Esophagus squamous epithelium (tissue), 4 donors: ENCODE data around the gene LRRC4.

Experiments
- CTCF ChIP-seq, 6 experiments: fragments of 450-650 bp in 4 of 6; fragments of 200-600 bp in 2 of 6; sonication (generic) in 2 of 6; IDR thresholded peaks; one replicate each; pipeline ENCODE4 v1.5.1; 2016 to 2019; ENCODE audit warnings: antibody characterized with exemption in 6 of 6, mild to moderate bottlenecking in 4 of 6, moderate library complexity in 4 of 6
- POLR2A ChIP-seq, 4 donors: fragments of 450-650 bp; IDR thresholded peaks; one replicate each; pipeline ENCODE4 v1.6.1; 2017; ENCODE audit warnings: antibody characterized with exemption in 4 of 4, mild to moderate bottlenecking in 4 of 4, moderate library complexity in 3 of 4

GRCh38 chr7:127998671-127999070 lies 32.6 kb downstream of the LRRC4 start:
- TF ChIP-seq CTCF (IDR thresholded peaks at IDR 0.05), result no peak
- TF ChIP-seq POLR2A (IDR thresholded peaks at IDR 0.05), result no peak
